GM12878 (cell line): ENCODE data around the gene IL18RAP. TPM values are rescaled to one million over a fixed set of nuclear protein-coding genes. Genes with fewer than 3 reads are reported as not detected.

ENCODE experiments used
- ATAC-seq: fragments of 200-7000 bp; cut with Tn5 transposase; 3 replicates; pipeline ENCODE4 v1.9.1; 2020; ENCODE audit warnings: mild to moderate bottlenecking, moderate library complexity
- BruUV-seq: library from RNA; stranded (reverse); fragments of 400-500 nt; replicated peaks from 2 replicates; lab custom pipeline; 2021; lab: Mats Ljungman, UMichigan
- CTCF ChIA-PET: fragments of 300-600 bp; sonication (Branson Sonifier 250); formaldehyde crosslinking; extraction: SDS; loops from one replicate; lab custom pipeline; 2021; ENCODE audit warnings: inconsistent platforms; lab: Yijun Ruan, JAX
- POLR2A ChIA-PET: fragments of 350-600 bp; formaldehyde crosslinking; extraction: SDS; loops from one replicate; lab custom pipeline; 2021; ENCODE audit warnings: inconsistent platforms; lab: Charles Lee
- RAD21 ChIA-PET: fragments of 300-600 bp; sonication (Branson Sonifier 250); formaldehyde crosslinking; loops from one replicate; lab custom pipeline; 2023; ENCODE audit warnings: antibody characterized with exemption; ENCODE audit not compliant: unreplicated experiment; lab: Charles Lee
- SMC1A ChIA-PET: fragments of 300-600 bp; sonication (Branson Sonifier 250); formaldehyde crosslinking; loops from one replicate; lab custom pipeline; 2023; ENCODE audit not compliant: unreplicated experiment, uncharacterized antibody; lab: Charles Lee
- DNase-seq: peaks from one replicate; pipeline ENCODE4 v3.0.0-alpha.2; 2011; ENCODE audit warnings: low read depth, low spot score
- FAIRE-seq: peaks from 3 replicates; lab custom pipeline; 2011; peaks lifted over from hg19 to GRCh38; lab: Jason Lieb, UNC
- H2AFZ ChIP-seq: 2 replicates; pipeline ENCODE4 v1.6.0; 2011; ENCODE audit warnings: low read depth, low read length, control low read depth; ENCODE audit not compliant: control insufficient read depth
- H3K27ac ChIP-seq: 2 replicates; pipeline ENCODE4 v1.5.1; 2011; ENCODE audit warnings: control low read depth; ENCODE audit not compliant: control insufficient read depth, insufficient read depth
- H3K27me3 ChIP-seq, 2 experiments: replicated peaks in 1 of 2; 2 replicates each; pipeline versions ENCODE4 v1.6.0 to v1.6.1; 2011; ENCODE audit warnings: low read length in 1 of 2; ENCODE audit not compliant: control insufficient read depth in 2 of 2, insufficient read depth in 2 of 2
- H3K36me3 ChIP-seq, 2 experiments: 2 replicates each; pipeline ENCODE4 v1.5.1; 2011; ENCODE audit warnings: low read length in 1 of 2; ENCODE audit not compliant: control insufficient read depth in 2 of 2, insufficient read depth in 2 of 2
- H3K4me1 ChIP-seq: 2 replicates; pipeline ENCODE4 v1.6.1; 2011; ENCODE audit warnings: mild to moderate bottlenecking, low read length, moderate library complexity, mixed read lengths; ENCODE audit not compliant: control insufficient read depth, insufficient read depth
- H3K4me2 ChIP-seq: 2 replicates; pipeline ENCODE4 v1.6.0; 2011; ENCODE audit warnings: control low read depth; ENCODE audit not compliant: control insufficient read depth, insufficient read depth
- H3K4me3 ChIP-seq: fragments of 200-600 bp; sonication (generic); 2 replicates; pipeline ENCODE4 v1.5.1; 2016
- H3K79me2 ChIP-seq: 2 replicates; pipeline ENCODE4 v1.6.0; 2011; ENCODE audit warnings: low read length; ENCODE audit not compliant: control insufficient read depth, insufficient read depth
- H3K9ac ChIP-seq: 2 replicates; pipeline ENCODE4 v1.8.0; 2011; ENCODE audit warnings: low read length, control low read depth, mixed read lengths; ENCODE audit not compliant: control insufficient read depth, insufficient read depth
- H3K9me3 ChIP-seq: replicated peaks from 3 replicates; pipeline ENCODE4 v1.5.1; 2011; ENCODE audit warnings: mild to moderate bottlenecking, low read length; ENCODE audit not compliant: control insufficient read depth, insufficient read depth
- H4K20me1 ChIP-seq: 2 replicates; pipeline ENCODE4 v1.6.0; 2011; ENCODE audit not compliant: control insufficient read depth, insufficient read depth
- HSF1 ChIP-seq: fragments of 150-350 bp; IDR thresholded peaks from 2 replicates; pipeline ENCODE4 v1.6.1; 2014; ENCODE audit warnings: mild to moderate bottlenecking, low read depth, low read length
- MAX ChIP-seq: IDR thresholded peaks from 2 replicates; pipeline ENCODE4 v1.6.1; 2012; ENCODE audit warnings: low read depth, low read length, improper control_type of control experiment
- NBN ChIP-seq: fragments of 450-650 bp; IDR thresholded peaks from 2 replicates; pipeline ENCODE4 v1.6.1; 2016
- WGBS: methylation state at CpG from one replicate; pipeline ENCODE4 v1.1.6; 2016; ENCODE audit warnings: low lambda C conversion rate; ENCODE audit not compliant: insufficient replicate concordance, insufficient coverage; ENCODE audit errors: missing lambda C conversion rate; 5-methylcytosine and 5-hydroxymethylcytosine counted together
- in situ Hi-C: fragments of 300-500 bp; cut with MboI; formaldehyde crosslinking; loops from 9 replicates; pipeline ENCODE4 v1.14.3; 2018; ENCODE audit warnings: mixed read lengths
- intact Hi-C: fragments of 100-400 bp; cut with micrococcal nuclease; formaldehyde crosslinking; loops from one replicate; pipeline ENCODE4 v1.14.2; 2022; ENCODE audit not compliant: unreplicated experiment
- polyA plus RNA-seq, 11 experiments: library from polyadenylated mRNA; depleted of rRNA in 4 of 11; unstranded in 6 of 11; stranded (reverse) in 5 of 11; fragments of >200 nt; fragmentation: Nextera tagmentation in 4 of 11; fragmentation: Illumina TruSeq in 1 of 11; extraction: Ambion mirVana in 4 of 11; extraction: Trizol in 1 of 11; gene quantifications; 1 replicate in 1 of 11; 2 replicates in 10 of 11; pipeline versions ENCODE4 v1.2.1 to v1.2.3, GENCODE V29; 2011 to 2016; ENCODE audit warnings: inconsistent platforms in 2 of 11, missing spikeins in 2 of 11, low read depth in 1 of 11
- total RNA-seq, 4 experiments: library from RNA; depleted of rRNA in 3 of 4; stranded (reverse); fragments of >200 nt in 3 of 4; fragmentation: Illumina TruSeq in 1 of 4; extraction: Trizol in 1 of 4; gene quantifications; 2 replicates each; pipeline versions ENCODE4 v1.2.1 to v1.2.3, GENCODE V29; 2013 to 2021
- TF ChIP-seq, protein P1 (sequence below): fragments of 450-650 bp; conservative IDR thresholded peaks from 2 replicates; pipeline ENCODE4 v1.6.1; 2017; ENCODE audit warnings: mild to moderate bottlenecking, moderate library complexity

IL18RAP gene
- total and polyA plus RNA-seq, 10 of the 15 experiments (the other 5 are each of a cell fraction or from before 2014, with no cell fraction given): 0.37 to 1.6 (median 0.75) TPM; not detected in 1

DNA sequence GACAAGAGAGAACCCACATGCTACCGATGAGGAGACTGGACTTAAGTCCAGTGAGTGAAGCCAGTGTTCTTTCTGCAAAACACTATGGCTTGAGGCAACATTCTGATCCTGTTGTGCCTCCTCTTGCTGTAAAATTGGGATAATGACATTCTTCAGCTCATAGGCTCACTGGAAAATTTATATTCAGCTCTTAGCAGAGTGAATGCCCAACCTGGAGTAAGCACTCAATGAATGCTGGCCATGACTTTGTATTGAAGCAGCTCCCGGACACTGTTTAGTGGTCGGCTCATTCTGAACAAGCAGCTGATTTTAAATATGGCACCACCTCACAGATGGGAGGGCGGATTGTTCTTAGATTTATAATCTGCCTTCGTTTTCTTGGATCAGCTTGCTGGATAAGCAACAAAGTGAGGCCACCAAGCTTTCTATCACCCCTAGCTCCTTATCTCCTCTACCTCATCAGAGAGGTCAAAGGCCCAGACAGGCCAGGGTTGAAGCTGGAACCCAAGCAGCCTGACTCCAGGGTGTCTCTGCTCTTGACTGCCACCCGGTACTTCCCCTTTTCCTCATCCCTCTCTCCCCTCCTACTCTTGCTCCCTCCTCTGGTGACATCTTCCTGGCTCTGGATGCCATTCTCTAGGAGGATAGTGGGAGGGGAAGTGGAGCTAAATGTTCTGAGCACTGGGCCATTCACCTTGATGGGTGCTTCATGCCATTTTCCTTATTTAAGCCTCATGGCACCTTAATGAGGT lies 61.5 kb downstream of the IL18RAP start:
- intact Hi-C loops: no loop called here
- Histone ChIP-seq H3K36me3 (no peaks in the 10 kb centered on the region), H3K4me2 (no peak overlapping the region), H3K9ac (no peak overlapping the region), H3K4me1 (no peaks in the 10 kb centered on the region), H4K20me1 (no peaks in the 10 kb centered on the region), H3K27ac (no peak overlapping the region), H3K27me3 (no peaks in the 10 kb centered on the region; a peak in 3 of 4 replicates), H2AFZ (no peak overlapping the region), H3K9me3 (no peaks in the 10 kb centered on the region), H3K79me2 (no peaks in the 10 kb centered on the region), H3K4me3 (no peak overlapping the region)
- WGBS: 23% methylated on average over 6 of the region's 6 CpGs
- ATAC-seq (no peak), FAIRE-seq (no peak), DNase-seq (no peak)
- ChIA-PET SMC1A (interaction anchor here (1.0 kb wide), 1 partner anchor 16 kb away, joined by 3 read pairs; no protein-coding TSS in a partner anchor), POLR2A (interaction anchor here (0.5 to 0.6 kb wide), 2 partner anchors 216 to 480 kb away, joined by 3 to 6 read pairs; no protein-coding TSS in a partner anchor), CTCF (interaction anchor here (1.2 to 3.3 kb wide), 2 partner anchors 12 to 232 kb away, joined by 3 to 30 read pairs; partner anchors contain the start of gene SLC9A4), RAD21 (no interaction called here)
- BruUV-seq: no TSS peak
- TF ChIP-seq HSF1 (no peak), NBN (no peak), MAX (no peak)
- TF ChIP-seq, protein P1, sequence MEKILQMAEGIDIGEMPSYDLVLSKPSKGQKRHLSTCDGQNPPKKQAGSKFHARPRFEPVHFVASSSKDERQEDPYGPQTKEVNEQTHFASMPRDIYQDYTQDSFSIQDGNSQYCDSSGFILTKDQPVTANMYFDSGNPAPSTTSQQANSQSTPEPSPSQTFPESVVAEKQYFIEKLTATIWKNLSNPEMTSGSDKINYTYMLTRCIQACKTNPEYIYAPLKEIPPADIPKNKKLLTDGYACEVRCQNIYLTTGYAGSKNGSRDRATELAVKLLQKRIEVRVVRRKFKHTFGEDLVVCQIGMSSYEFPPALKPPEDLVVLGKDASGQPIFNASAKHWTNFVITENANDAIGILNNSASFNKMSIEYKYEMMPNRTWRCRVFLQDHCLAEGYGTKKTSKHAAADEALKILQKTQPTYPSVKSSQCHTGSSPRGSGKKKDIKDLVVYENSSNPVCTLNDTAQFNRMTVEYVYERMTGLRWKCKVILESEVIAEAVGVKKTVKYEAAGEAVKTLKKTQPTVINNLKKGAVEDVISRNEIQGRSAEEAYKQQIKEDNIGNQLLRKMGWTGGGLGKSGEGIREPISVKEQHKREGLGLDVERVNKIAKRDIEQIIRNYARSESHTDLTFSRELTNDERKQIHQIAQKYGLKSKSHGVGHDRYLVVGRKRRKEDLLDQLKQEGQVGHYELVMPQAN: no peak
- in situ Hi-C loops: no loop called here
